Endothelial cell of umbilical vein (primary cell): ENCODE data around the gene ACTG1. TPM values are rescaled to one million over a fixed set of nuclear protein-coding genes. Genes with fewer than 3 reads are reported as not detected.

Experiments
- BruUV-seq: library from RNA; stranded (reverse); fragments of 400-500 nt; replicated peaks from 2 replicates; lab custom pipeline; 2021; lab: Mats Ljungman, UMichigan
- CTCF ChIA-PET: fragments of 300-600, 350-600 bp; sonication (Branson Sonifier 250); formaldehyde crosslinking; loops from one replicate; lab custom pipeline; 2021; ENCODE audit warnings: antibody characterized with exemption, inconsistent platforms; lab: Charles Lee
- POLR2A ChIA-PET: fragments of 300-600, 350-600 bp; sonication (Branson Sonifier 250); formaldehyde crosslinking; loops from one replicate; lab custom pipeline; 2021; ENCODE audit warnings: antibody characterized with exemption, inconsistent platforms; lab: Charles Lee
- DNase-seq: peaks from one replicate; pipeline ENCODE4 v3.0.0-alpha.2; 2011; ENCODE audit warnings: low read depth, low spot score
- FAIRE-seq: peaks from 2 replicates; lab custom pipeline; 2011; peaks lifted over from hg19 to GRCh38; lab: Jason Lieb, UNC
- H2AFZ ChIP-seq: 2 replicates; pipeline ENCODE4 v1.6.0; 2012; ENCODE audit warnings: low read depth, low read length, control low read depth, inconsistent platforms
- H3K27ac ChIP-seq: 2 replicates; pipeline ENCODE4 v1.5.1; 2011; ENCODE audit warnings: low read depth, mild to moderate bottlenecking, control low read depth, low read length, moderate library complexity; ENCODE audit not compliant: insufficient read depth
- H3K27me3 ChIP-seq, 2 experiments: 2 replicates each; pipeline versions ENCODE4 v1.6.0 to v1.6.1; 2011; ENCODE audit warnings: low read length in 2 of 2, mixed read lengths in 1 of 2; ENCODE audit not compliant: control insufficient read depth in 2 of 2, insufficient read depth in 2 of 2
- H3K36me3 ChIP-seq, 2 experiments: 2 replicates in 1 of 2; 3 replicates in 1 of 2; pipeline ENCODE4 v1.5.1; 2011; ENCODE audit warnings: low read length in 2 of 2, mild to moderate bottlenecking in 1 of 2, moderate library complexity in 1 of 2; ENCODE audit not compliant: control insufficient read depth in 2 of 2, insufficient read depth in 2 of 2; ENCODE audit errors: extremely low read depth in 1 of 2
- H3K4me1 ChIP-seq: 3 replicates; pipeline ENCODE4 v1.5.1; 2011; ENCODE audit warnings: mild to moderate bottlenecking, low read length; ENCODE audit not compliant: control insufficient read depth, insufficient read depth; ENCODE audit errors: extremely low read depth
- H3K4me2 ChIP-seq: 2 replicates; pipeline ENCODE4 v1.6.1; 2011; ENCODE audit warnings: low read length, control low read depth, mixed read lengths; ENCODE audit not compliant: insufficient read depth
- H3K4me3 ChIP-seq, 3 experiments: fragments of 200-600 bp in 1 of 3; sonication (generic), shearing (Covaris generic) in 1 of 3; replicated peaks in 1 of 3; 2 replicates each; pipeline ENCODE4 v1.5.1; 2011 to 2016; ENCODE audit warnings: control low read depth in 3 of 3, low read length in 3 of 3, mild to moderate bottlenecking in 2 of 3, inconsistent platforms in 1 of 3, low read depth in 1 of 3, moderate library complexity in 1 of 3; ENCODE audit not compliant: insufficient read depth in 1 of 3
- H3K79me2 ChIP-seq: 2 replicates; pipeline ENCODE4 v1.6.0; 2012; ENCODE audit warnings: low read length, inconsistent platforms; ENCODE audit not compliant: control insufficient read depth, insufficient read depth
- H3K9ac ChIP-seq: replicated peaks from 2 replicates; pipeline ENCODE3; 2011; ENCODE audit warnings: low read length, control low read depth; ENCODE audit not compliant: insufficient read depth; ENCODE audit errors: extremely low read depth
- H3K9me1 ChIP-seq: replicated peaks from 3 replicates; pipeline ENCODE4 v1.6.0; 2011; ENCODE audit warnings: mild to moderate bottlenecking, low read length; ENCODE audit not compliant: control insufficient read depth, insufficient read depth; ENCODE audit errors: extremely low read depth
- H3K9me3 ChIP-seq: replicated peaks from 2 replicates; pipeline ENCODE4 v1.5.1; 2012; ENCODE audit warnings: low read length, inconsistent platforms; ENCODE audit not compliant: control insufficient read depth, insufficient read depth
- H4K20me1 ChIP-seq: replicated peaks from 2 replicates; pipeline ENCODE3; 2011; ENCODE audit warnings: mild to moderate bottlenecking, low read length; ENCODE audit not compliant: control insufficient read depth, insufficient read depth; ENCODE audit errors: extremely low read depth
- CTCF ChIP-seq, 2 donors: IDR thresholded peaks; 1 replicate in 1 of 2; 2 replicates in 1 of 2; pipeline ENCODE4 v1.5.1; 2011; ENCODE audit warnings: low read length in 2 of 2, mild to moderate bottlenecking in 2 of 2, moderate library complexity in 2 of 2, control low read depth in 1 of 2, inconsistent platforms in 1 of 2, low read depth in 1 of 2; ENCODE audit not compliant: insufficient read depth in 1 of 2; ENCODE audit errors: extremely low read depth in 1 of 2
- EZH2 ChIP-seq: IDR thresholded peaks from 2 replicates; pipeline ENCODE4 v1.6.1; 2012; ENCODE audit warnings: borderline replicate concordance, low read depth, mild to moderate bottlenecking, moderate library complexity, low read length, inconsistent platforms; ENCODE audit not compliant: severe bottlenecking
- FOS ChIP-seq: IDR thresholded peaks from 2 replicates; pipeline ENCODE4 v1.6.1; 2011; ENCODE audit warnings: mild to moderate bottlenecking, low read length, moderate library complexity, borderline replicate concordance; ENCODE audit not compliant: insufficient read depth
- GATA2 ChIP-seq: IDR thresholded peaks from 2 replicates; pipeline ENCODE4 v1.7.0; 2011; ENCODE audit warnings: low read depth, mild to moderate bottlenecking, moderate library complexity, mixed read lengths, low read length; ENCODE audit not compliant: insufficient read length, insufficient read depth
- JUN ChIP-seq: IDR thresholded peaks from 2 replicates; pipeline ENCODE4 v1.6.1; 2011; ENCODE audit warnings: borderline replicate concordance, low read depth; ENCODE audit not compliant: insufficient read length, insufficient read depth
- MAX ChIP-seq: IDR thresholded peaks from 2 replicates; pipeline ENCODE4 v1.6.1; 2011; ENCODE audit not compliant: insufficient read depth, insufficient read length
- MYC ChIP-seq: IDR thresholded peaks from one replicate; pipeline ENCODE4 v1.6.1; 2011; ENCODE audit warnings: mild to moderate bottlenecking, low read depth, low read length
- POLR2A ChIP-seq: IDR thresholded peaks from 2 replicates; pipeline ENCODE4 v1.6.1; 2012; ENCODE audit warnings: low read depth, mild to moderate bottlenecking, control low read depth, low read length
- POLR2AphosphoS5 ChIP-seq: IDR thresholded peaks from 2 replicates; pipeline ENCODE4 v1.6.1; 2012; ENCODE audit warnings: low read depth, mild to moderate bottlenecking, control low read depth, low read length, moderate library complexity; ENCODE audit not compliant: insufficient read depth
- dilution Hi-C: fragments of 300-500 bp; cut with MboI; formaldehyde crosslinking; loops from one replicate; pipeline ENCODE4 v1.15.0; 2019; ENCODE audit warnings: low sequenced_read_pairs; ENCODE audit not compliant: extremely low pct_ligation_motif_present
- intact Hi-C: fragments of 100-400 bp; cut with micrococcal nuclease; formaldehyde crosslinking; loops from one replicate; pipeline ENCODE4 v1.10.0; 2022
- polyA plus RNA-seq, 4 experiments: library from polyadenylated mRNA; depleted of rRNA in 3 of 4; stranded (reverse) in 3 of 4; unstranded in 1 of 4; fragments of >200 nt; gene quantifications; 2 replicates each; pipeline versions ENCODE4 v1.2.1 to v1.2.3, GENCODE V29; 2011 to 2012; ENCODE audit warnings: missing spikeins in 1 of 4
- total RNA-seq: library from RNA; stranded (reverse); gene quantifications from 2 replicates; pipeline ENCODE4 v1.2.3, GENCODE V29; 2021

ACTG1 gene
- total and polyA plus RNA-seq, 2 donors (not counting 3 experiments of a cell fraction or from before 2014, with no cell fraction given): 6,127 to 10,663 TPM

GRCh38 chr17:81502471-81503017 lies 10.1 kb downstream of the ACTG1 start:
- H3K4me1 ChIP-seq: no peaks in the 10 kb centered on the region
- no peak overlapping the region for H2AFZ ChIP-seq
- H3K4me3 ChIP-seq: no peak overlapping the region
- FAIRE-seq: no peak
- no peak for TF ChIP-seq JUN
- TF ChIP-seq POLR2AphosphoS5: no peak
- no peak for TF ChIP-seq CTCF (IDR thresholded peaks at IDR 0.05; ENCODE audit: extremely low read depth in 1 of 2, insufficient read depth in 1 of 2, low read depth in 1 of 2, low read length in 2 of 2)
- TF ChIP-seq MAX: no peak
- no peak for TF ChIP-seq EZH2
- TF ChIP-seq MYC: no peak
- TF ChIP-seq FOS: no peak
- TF ChIP-seq POLR2A: no peak
- TF ChIP-seq GATA2: no peak
- H3K27me3 ChIP-seq: peaks cover 0 to 2% of the 10 kb centered on the region in 2 experiments
- dilution Hi-C loops: no loop called here
- no peaks in the 10 kb centered on the region for H3K36me3 ChIP-seq
- ChIA-PET POLR2A (interaction anchor here (1.3 kb wide), 1 partner anchor 10 kb away, joined by 4 read pairs; the partner anchor contains the start of gene ACTG1), CTCF (no interaction called here)
- no peak overlapping the region for H3K27ac ChIP-seq
- H3K79me2 ChIP-seq: no peaks in the 10 kb centered on the region
- no peaks in the 10 kb centered on the region for H4K20me1 ChIP-seq
- no TSS peak for BruUV-seq
- no peak overlapping the region for H3K4me2 ChIP-seq
- H3K9ac ChIP-seq: no peak overlapping the region
- no peaks in the 10 kb centered on the region for H3K9me3 ChIP-seq
- DNase-seq: no peak
- H3K9me1 ChIP-seq: no peaks in the 10 kb centered on the region
- intact Hi-C loops: no loop called here
